Stimulated activated CD4-positive, alpha-beta T cell treated with anti-CD3 and anti-CD28 coated beads, Interleukin-4, amount 100 ng/mL, for 48 hours (primary cell): ENCODE data around the gene G6PC3.
"Not testable (repeated sequence)": the region's sequence is repeated elsewhere in the genome, so short reads cannot be mapped to it uniquely, and the experiment has no call there.

Source experiments
- DNase-seq, 2 donors: peaks; one replicate each; pipeline ENCODE4 v3.0.0-alpha.2; 2020; ENCODE audit warnings: low read depth in 2 of 2

The G6PC3 gene

DNA sequence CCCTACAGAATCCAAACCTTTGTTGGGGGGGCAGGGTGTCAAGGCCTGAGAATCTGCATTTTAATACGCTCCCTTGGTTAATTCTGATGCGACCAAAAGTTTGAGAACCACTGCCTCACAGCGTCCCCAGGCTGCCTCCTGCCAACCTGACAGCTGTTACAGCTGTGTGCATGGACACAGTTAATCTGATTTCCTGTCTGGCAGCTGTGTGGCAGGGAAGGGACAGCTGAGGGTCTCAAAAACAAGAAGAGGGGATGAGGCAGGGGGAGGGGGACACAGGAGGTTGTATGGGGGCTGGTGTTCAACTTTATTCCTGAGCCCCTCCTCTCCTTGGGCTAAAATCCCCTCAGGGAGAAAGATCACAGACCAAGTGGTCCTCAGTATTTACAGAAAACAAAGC is 35.4 kb downstream of the G6PC3 start:
- DNase-seq = no peak

- no peak for DNase-seq
Measured at GRCh38 chr17:44106801-44107200, 36.3 kb downstream of the G6PC3 start.

GRCh38 chr17:44108440-44109311 is 38.1 kb downstream of the G6PC3 start:
- no peak for DNase-seq

GRCh38 chr17:44109312-44109630 is 38.7 kb downstream of the G6PC3 start:
- no peak for DNase-seq

GRCh38 chr17:44110011-44110686 is 39.6 kb downstream of the G6PC3 start:
- DNase-seq = no peak

DNA sequence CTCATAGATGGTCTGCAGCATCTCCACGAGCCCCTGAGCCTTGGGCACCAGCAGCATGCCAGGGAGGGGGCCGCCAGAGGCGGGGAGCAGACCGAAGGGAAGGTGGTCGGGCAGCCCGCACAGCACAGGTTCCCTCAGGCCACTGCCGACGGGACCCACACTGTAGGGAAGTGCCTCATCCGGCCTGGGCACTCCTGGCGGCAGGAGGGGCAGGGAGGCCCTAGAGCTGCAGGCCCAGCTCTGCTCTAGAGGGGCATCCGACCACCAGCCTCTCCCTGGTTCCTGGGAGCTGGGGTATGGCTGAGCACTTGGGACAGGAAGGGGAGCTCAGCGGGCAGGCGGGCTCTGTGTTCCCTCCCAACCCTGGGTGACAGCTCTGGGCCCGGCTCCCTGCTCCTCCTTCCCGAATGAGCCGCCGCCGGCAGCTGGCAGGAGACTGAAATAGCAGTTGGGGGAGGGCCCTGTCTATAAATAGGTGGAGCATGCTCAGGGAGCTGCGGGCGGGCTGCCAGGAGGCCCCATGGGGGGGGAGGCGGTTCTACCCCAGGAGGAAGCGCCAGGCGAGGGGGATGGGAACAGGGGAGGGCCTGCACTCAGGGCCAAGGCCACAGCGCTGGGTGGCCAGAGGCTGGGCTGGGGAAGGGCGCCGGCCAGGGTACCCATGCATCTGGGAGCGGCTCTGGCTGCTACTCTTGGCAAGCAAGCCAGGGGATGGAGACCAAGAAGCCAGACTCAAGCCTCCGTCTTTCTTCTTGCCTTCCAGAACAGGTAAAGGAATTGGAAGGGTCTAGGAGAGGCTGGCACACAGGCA is 40.5 kb downstream of the G6PC3 start:
- peak; percentile 32 to 47 for DNase-seq

- DNase-seq = no peak
Measured at GRCh38 chr17:44111777-44112176, 41.2 kb downstream of the G6PC3 start.

GRCh38 chr17:44112284-44113280 is 42.0 kb downstream of the G6PC3 start:
- no peak for DNase-seq

- DNase-seq = no peak
Measured at GRCh38 chr17:44113382-44113781, 42.8 kb downstream of the G6PC3 start.

DNA sequence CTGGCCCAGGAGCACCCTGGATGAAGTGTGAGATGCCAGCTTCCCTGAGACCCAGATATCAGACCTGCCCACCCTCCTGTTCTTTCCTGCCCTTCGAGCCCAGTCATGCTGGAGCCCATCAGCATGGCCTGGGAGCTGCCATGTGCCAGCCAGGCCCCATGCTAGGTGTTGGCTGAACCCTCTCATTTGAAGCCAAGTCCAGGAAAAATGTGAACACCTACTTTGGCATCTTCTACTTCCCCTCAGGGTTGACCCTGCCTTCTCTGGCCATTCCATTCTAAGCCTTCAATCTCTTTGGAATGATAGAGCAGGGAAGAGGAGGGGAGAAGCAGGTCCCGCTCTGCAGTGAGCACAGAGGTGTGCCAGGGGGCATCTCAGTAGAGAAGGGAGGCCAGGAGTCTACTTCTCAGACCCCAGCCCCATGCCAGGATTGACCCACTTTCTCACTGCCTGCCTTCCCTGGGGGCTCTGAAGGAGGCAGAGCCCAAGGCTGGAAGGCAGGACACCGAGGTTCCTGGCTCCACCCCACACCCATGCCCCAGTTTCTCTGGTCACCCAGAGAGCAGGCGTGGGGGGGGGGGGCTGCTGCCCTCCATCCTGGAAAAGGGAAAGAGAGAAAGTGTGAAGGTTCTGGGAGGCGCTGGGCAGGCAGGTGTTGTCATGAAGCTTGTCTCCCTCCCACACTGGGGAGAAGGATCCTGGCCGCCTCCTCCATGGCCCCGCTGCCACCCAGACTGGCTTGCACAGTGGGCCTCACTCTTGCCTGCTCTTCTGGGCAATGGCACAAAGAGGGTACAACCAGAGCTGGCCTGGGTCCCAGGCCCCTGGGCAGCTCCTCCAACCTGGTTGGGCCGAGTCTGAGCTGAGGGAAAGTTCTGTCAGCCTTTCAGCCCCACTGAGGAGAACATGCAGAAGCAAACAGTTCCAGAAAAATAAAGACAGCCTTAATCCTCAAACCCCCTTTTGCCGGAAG is 43.6 kb downstream of the G6PC3 start:
- no peak for DNase-seq

GRCh38 chr17:44115585-44116415 is 45.3 kb downstream of the G6PC3 start:
- DNase-seq = no peak

GRCh38 chr17:44117351-44117750 is 46.8 kb downstream of the G6PC3 start:
- no peak for DNase-seq

- DNase-seq = no peak
Measured at GRCh38 chr17:44118427-44119050, 48.0 kb downstream of the G6PC3 start.

- DNase-seq = no peak
Measured at GRCh38 chr17:44119062-44119461, 48.5 kb downstream of the G6PC3 start.

DNA sequence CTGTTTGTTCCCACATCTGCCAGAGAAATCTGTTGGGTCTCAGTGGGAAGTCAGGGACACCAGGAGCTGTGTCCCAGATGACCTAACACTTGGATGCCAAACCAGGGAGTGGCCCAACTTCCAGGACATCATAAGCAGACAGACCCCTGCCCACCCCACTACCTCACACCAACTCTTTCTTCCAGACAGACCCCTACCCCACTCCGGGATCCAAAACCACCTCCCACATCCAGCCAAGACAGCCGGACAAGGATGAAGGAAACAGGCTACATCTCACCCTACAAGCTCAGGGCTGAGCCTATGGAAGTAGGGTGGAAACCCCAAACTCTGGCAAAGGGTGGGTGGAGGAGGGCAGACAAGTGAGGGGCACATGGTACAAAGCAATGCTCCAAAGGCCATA is 49.3 kb downstream of the G6PC3 start:
- no peak for DNase-seq

GRCh38 chr17:44120281-44120680 is 49.7 kb downstream of the G6PC3 start:
- not testable (repeated sequence) for DNase-seq

- no peak for DNase-seq
Measured at GRCh38 chr17:44120851-44121605, 50.5 kb downstream of the G6PC3 start.
